PFSK-1 (cell line): ENCODE measurements around the gene TARBP2.

Experiments used
- FOXP2 ChIP-seq: optimal IDR thresholded peaks from 2 replicates; pipeline ENCODE3; 2011; ENCODE audit warnings: borderline replicate concordance, control low read depth, inconsistent platforms; ENCODE audit not compliant: insufficient read depth; ENCODE audit errors: extremely low read length, extremely low read depth
- POLR2AphosphoS5 ChIP-seq: IDR thresholded peaks from 2 replicates; pipeline ENCODE4 v1.6.1; 2012; ENCODE audit warnings: low read depth, mild to moderate bottlenecking, control low read depth, low read length, moderate library complexity
- SIN3A ChIP-seq: IDR thresholded peaks from 2 replicates; pipeline ENCODE4 v1.6.1; 2012; ENCODE audit warnings: mild to moderate bottlenecking, low read length, moderate library complexity, borderline replicate concordance; ENCODE audit not compliant: insufficient read depth
- TAF1 ChIP-seq: IDR thresholded peaks from 2 replicates; pipeline ENCODE4 v1.6.1; 2012; ENCODE audit warnings: low read length, control low read depth, borderline replicate concordance; ENCODE audit not compliant: insufficient read depth
- TF ChIP-seq, protein P1 (sequence below), 2 experiments: IDR thresholded peaks; 2 replicates each; pipeline versions ENCODE4 v1.6.1 to v1.8.0; 2011 to 2012; ENCODE audit warnings: low read depth in 2 of 2, low read length in 2 of 2, control low read depth in 1 of 2, inconsistent platforms in 1 of 2, mild to moderate bottlenecking in 1 of 2, moderate library complexity in 1 of 2; ENCODE audit not compliant: insufficient read depth in 1 of 2

Gene TARBP2

DNA sequence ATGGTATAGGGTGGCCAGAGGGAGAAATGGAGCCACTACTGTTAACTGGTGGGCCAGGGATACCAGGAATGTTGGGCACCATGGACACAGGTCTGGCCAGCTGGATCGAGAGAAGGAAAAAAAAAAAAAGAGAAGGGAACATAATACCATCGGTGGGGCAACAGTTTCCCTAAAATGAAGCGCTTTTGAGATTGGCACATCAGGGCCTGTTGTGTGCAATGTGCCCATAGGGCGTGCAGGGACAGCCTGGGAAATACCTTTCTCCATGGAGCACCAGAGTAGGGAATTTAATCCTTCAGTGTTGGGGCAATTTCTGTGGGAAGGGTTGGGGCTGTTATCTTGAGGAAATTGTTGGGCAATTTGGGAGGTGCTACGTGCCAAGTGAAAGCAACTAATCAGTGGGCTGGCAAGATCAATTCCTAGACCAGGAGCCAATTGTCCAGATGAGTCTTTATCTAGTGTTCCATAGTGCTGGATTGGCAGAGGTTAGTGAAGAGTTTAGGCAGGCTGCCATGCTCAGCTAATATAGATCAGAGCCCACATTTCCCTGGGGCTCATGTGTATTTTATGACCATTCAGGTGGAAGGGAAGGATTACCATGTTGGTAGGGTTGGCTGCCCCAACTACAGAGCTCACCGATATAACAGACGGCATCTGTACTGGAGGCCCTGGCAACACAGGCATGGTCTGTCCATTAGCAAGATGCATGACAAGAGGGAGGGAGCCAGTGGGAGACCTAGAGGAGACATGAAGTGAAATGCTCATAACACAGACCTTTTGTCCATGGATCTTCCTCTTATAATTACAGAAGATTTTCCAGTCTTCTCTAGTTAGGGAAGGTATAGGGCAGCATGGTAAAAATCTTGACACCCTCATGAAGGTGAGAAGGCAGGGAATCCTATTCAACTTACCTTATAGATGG is 31.7 kb downstream of the TARBP2 start:
- TF ChIP-seq, protein P1, sequence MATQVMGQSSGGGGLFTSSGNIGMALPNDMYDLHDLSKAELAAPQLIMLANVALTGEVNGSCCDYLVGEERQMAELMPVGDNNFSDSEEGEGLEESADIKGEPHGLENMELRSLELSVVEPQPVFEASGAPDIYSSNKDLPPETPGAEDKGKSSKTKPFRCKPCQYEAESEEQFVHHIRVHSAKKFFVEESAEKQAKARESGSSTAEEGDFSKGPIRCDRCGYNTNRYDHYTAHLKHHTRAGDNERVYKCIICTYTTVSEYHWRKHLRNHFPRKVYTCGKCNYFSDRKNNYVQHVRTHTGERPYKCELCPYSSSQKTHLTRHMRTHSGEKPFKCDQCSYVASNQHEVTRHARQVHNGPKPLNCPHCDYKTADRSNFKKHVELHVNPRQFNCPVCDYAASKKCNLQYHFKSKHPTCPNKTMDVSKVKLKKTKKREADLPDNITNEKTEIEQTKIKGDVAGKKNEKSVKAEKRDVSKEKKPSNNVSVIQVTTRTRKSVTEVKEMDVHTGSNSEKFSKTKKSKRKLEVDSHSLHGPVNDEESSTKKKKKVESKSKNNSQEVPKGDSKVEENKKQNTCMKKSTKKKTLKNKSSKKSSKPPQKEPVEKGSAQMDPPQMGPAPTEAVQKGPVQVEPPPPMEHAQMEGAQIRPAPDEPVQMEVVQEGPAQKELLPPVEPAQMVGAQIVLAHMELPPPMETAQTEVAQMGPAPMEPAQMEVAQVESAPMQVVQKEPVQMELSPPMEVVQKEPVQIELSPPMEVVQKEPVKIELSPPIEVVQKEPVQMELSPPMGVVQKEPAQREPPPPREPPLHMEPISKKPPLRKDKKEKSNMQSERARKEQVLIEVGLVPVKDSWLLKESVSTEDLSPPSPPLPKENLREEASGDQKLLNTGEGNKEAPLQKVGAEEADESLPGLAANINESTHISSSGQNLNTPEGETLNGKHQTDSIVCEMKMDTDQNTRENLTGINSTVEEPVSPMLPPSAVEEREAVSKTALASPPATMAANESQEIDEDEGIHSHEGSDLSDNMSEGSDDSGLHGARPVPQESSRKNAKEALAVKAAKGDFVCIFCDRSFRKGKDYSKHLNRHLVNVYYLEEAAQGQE (IDR thresholded peaks at IDR 0.05; ENCODE audit: insufficient read depth in 1 of 2, low read depth in 2 of 2, low read length in 2 of 2): no peak
- TF ChIP-seq FOXP2 (no peak), TAF1 (no peak), POLR2AphosphoS5 (no peak), SIN3A (no peak)

DNA sequence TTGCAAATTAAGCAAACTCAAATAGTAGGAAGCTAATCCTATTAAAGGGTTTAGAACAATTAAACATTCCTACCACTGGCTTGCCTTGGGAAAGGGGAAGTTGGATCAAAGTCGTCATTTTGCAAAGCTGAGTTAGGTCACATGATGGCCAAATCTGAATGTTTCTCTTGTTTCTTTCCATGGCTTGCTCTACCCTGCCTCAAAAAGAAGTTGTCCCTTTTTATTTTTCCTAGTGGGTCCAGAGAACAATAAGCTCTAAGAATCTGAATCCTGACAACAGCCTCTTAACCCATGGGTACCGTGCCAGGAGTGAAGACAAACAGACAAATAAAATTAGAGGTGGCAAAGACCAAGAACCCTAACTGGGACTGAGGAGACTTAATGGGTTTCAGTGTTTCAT is 32.4 kb downstream of the TARBP2 start:
- TF ChIP-seq SIN3A (no peak), FOXP2 (no peak), TAF1 (no peak)

DNA sequence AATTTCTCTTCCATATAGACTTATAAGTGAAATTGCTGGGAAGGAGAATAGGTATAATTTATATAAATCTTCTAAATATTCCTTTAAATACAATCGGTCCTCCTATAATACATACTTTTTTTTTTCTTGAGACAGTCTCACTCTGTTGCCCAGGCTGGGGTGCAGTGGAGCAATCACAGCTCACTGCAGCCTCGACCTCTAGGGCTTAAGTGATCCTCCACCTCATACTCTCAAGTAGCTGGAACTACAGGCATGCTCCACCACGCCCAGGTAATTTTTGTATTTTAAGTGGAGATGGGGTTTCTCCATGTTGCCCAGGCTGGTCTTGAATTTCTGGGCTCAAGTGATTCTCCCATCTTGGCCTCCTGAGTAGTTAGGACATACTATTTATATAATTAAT is 35.9 kb downstream of the TARBP2 start:
- TF ChIP-seq, protein P1 (IDR thresholded peaks at IDR 0.05; ENCODE audit: insufficient read depth in 1 of 2, low read depth in 2 of 2, low read length in 2 of 2): no peak
- TF ChIP-seq POLR2AphosphoS5 (no peak), FOXP2 (no peak), SIN3A (no peak)

DNA sequence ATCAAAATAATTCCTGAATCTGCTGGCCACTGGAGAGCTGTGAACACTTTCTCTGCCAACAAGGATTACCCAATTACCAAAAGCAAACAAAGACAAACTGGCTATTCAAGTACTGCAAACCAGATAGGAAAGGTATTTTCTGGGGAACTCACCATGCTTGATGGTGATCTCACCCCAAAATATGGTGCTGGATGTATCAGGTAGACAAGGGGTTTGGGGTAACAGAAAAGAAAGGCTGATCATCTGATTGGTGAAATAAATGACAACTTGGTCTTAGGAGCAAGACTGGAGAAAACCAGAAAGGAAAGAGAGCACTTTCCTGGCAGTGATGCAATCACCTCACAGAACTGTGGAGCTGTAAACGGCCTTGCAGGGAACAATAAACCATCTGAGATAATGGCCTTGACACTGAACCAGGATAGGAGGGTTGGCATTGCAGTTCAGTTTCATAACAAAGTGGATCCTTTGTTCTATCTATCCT is 37.2 kb downstream of the TARBP2 start:
- TF ChIP-seq FOXP2 (no peak), POLR2AphosphoS5 (no peak)
- TF ChIP-seq, protein P1 (IDR thresholded peaks at IDR 0.05; ENCODE audit: insufficient read depth in 1 of 2, low read depth in 2 of 2, low read length in 2 of 2): no peak

DNA sequence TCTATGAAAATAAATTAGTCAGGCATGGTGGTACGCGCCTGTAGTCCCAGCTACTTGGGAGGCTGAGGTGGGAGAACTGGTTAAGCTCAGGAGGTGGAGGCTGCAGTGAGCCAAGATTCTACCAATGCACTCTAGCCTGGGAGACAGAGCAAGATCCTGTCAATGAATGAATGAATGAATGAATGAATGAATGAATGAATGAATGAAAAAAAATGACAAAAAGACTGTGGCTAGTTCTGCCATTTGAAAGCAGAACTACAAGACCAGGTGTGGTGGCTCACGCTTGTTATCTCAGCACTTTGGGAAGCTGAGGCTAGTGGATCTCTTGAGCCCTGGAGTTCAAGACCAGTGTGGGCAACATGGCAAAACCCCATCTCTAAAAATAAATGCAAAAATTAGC is 38.4 kb downstream of the TARBP2 start:
- no peak for TF ChIP-seq SIN3A
- TF ChIP-seq, protein P1 (IDR thresholded peaks at IDR 0.05; ENCODE audit: insufficient read depth in 1 of 2, low read depth in 2 of 2, low read length in 2 of 2): no peak
- TF ChIP-seq FOXP2: no peak
- TF ChIP-seq POLR2AphosphoS5: no peak
- TF ChIP-seq TAF1: no peak
